ENCODE measurements around the gene U2AF2. TPM values are rescaled to one million over a fixed set of nuclear protein-coding genes. Genes with fewer than 3 reads are reported as not detected.

The U2AF2 gene
- total and polyA plus RNA-seq, 2 of the 4 experiments (the other 2 are of a cell fraction) = 120 to 260 TPM

GRCh38 chr19:55717251-55717650 is 62.4 kb downstream of the U2AF2 start:
- no peak overlapping the region for H2AFZ ChIP-seq (replicated peaks; ENCODE audit: low read length, poor library complexity)
- no peak overlapping the region for H3K27ac ChIP-seq (ENCODE audit: insufficient read depth, low read length)
- WGBS, 2 experiments (ENCODE audit: extremely low coverage in 2 of 2, insufficient read length in 1 of 2) = 53% methylated on average over 5 of the region's 11 CpGs; no CpG with 5 or more reads in 1 of the 2 experiments
- DNase-seq (no peak), ATAC-seq (ENCODE audit: low read depth) (no peak)
- H3K9me1 ChIP-seq (ENCODE audit: insufficient read depth, low read length) = no peaks in the 10 kb centered on the region
- no peak overlapping the region for H3K9ac ChIP-seq (ENCODE audit: low read depth, low read length)
- H2AK5ac ChIP-seq (ENCODE audit: low read depth, low read length) = no peak overlapping the region
- H2AK9ac ChIP-seq (replicated peaks; ENCODE audit: low read depth, low read length, poor library complexity) = no peak overlapping the region
- CTCF ChIA-PET = no interaction called here
- no peak overlapping the region for H3K14ac ChIP-seq (replicated peaks; ENCODE audit: low read depth, low read length)
- no peaks in the 10 kb centered on the region for H3K79me1 ChIP-seq (ENCODE audit: low read depth in 1 of 2, low read length in 2 of 2)
- no peak overlapping the region for H2BK15ac ChIP-seq (ENCODE audit: low read depth, low read length)
- no peak overlapping the region for H3K18ac ChIP-seq (ENCODE audit: low read depth, low read length)
- no peak overlapping the region for H4K8ac ChIP-seq (ENCODE audit: low read depth in 2 of 2, low read length in 2 of 2)
- H3K4me2 ChIP-seq (ENCODE audit: low read depth, low read length) = no peak overlapping the region
- no peaks in the 10 kb centered on the region for H3K4me1 ChIP-seq (ENCODE audit: control insufficient read depth, insufficient read depth, low read length)
- no peaks in the 10 kb centered on the region for H3K27me3 ChIP-seq (ENCODE audit: control insufficient read depth, insufficient read depth, low read length)
- POLR2A ChIA-PET (ENCODE audit: unreplicated experiment) = no interaction called here
- TF ChIP-seq CEBPB (IDR thresholded peaks at IDR 0.05; ENCODE audit: low read depth, low read length) = no peak
- TF ChIP-seq NFE2L2 (IDR thresholded peaks at IDR 0.05; ENCODE audit: low read depth, low read length) = no peak
- no peak for TF ChIP-seq CTCF (conservative IDR thresholded peaks at IDR 0.05; ENCODE audit: low read depth, low read length)
- no peak for TF ChIP-seq FOS (IDR thresholded peaks at IDR 0.05; ENCODE audit: low read depth, low read length)
- TF ChIP-seq CHD1 (IDR thresholded peaks at IDR 0.05; ENCODE audit: low read depth, low read length) = no peak
- TF ChIP-seq MAZ (IDR thresholded peaks at IDR 0.05; ENCODE audit: borderline replicate concordance, low read depth, low read length) = no peak
- no peak for TF ChIP-seq MXI1 (IDR thresholded peaks at IDR 0.05; ENCODE audit: borderline replicate concordance, low read depth, low read length)
- no peak for TF ChIP-seq SMC3 (IDR thresholded peaks at IDR 0.05; ENCODE audit: low read depth, low read length)
- no peak for TF ChIP-seq RCOR1 (IDR thresholded peaks at IDR 0.05; ENCODE audit: insufficient replicate concordance, low read length)
- TF ChIP-seq USF2 (IDR thresholded peaks at IDR 0.05; ENCODE audit: low read depth, low read length) = no peak
- TF ChIP-seq RFX5 (IDR thresholded peaks at IDR 0.05; ENCODE audit: low read depth, low read length) = no peak
- no peak for TF ChIP-seq POLR2A (IDR thresholded peaks at IDR 0.05; ENCODE audit: low read depth, low read length)
- TF ChIP-seq MAFK (IDR thresholded peaks at IDR 0.05; ENCODE audit: low read depth, low read length) = no peak
- no peak overlapping the region for H2BK20ac ChIP-seq (ENCODE audit: low read depth, low read length)
- no peaks in the 10 kb centered on the region for H4K20me1 ChIP-seq (ENCODE audit: insufficient read depth, low read length)
- H2BK120ac ChIP-seq (ENCODE audit: low read depth, low read length) = no peak overlapping the region
- in situ Hi-C loops (cut with MboI; ENCODE audit: low sequenced_read_pairs) = no loop called here
- no peak overlapping the region for H3K56ac ChIP-seq (ENCODE audit: extremely low read depth, insufficient read depth, low read length)
- no peak overlapping the region for H4K91ac ChIP-seq (ENCODE audit: insufficient read depth, low read depth, low read length)
- no peak overlapping the region for H2BK5ac ChIP-seq (ENCODE audit: low read depth, low read length, poor library complexity, severe bottlenecking)
- no TSS peak for BruUV-seq (replicated peaks)
- H4K5ac ChIP-seq (ENCODE audit: low read depth, low read length) = no peak overlapping the region
- peaks cover 11% of the 10 kb centered on the region; the same call in 1 of the 2 replicates for H3K9me3 ChIP-seq (ENCODE audit: control insufficient read depth, insufficient read depth, low read length)
- intact Hi-C loops (cut with micrococcal nuclease) = no loop called here
- H3K4me3 ChIP-seq (ENCODE audit: insufficient read depth, low read depth, low read length) = no peak overlapping the region
- no peaks in the 10 kb centered on the region for H3K36me3 ChIP-seq (ENCODE audit: control insufficient read depth, insufficient read depth, low read length)
- dilution Hi-C loops (cut with HindIII; ENCODE audit: low sequenced_read_pairs, unreplicated experiment) = no loop called here
- H3K23ac ChIP-seq (ENCODE audit: low read depth, low read length) = no peak overlapping the region
- no peak overlapping the region for H3K4ac ChIP-seq (ENCODE audit: low read depth, low read length)
